IMR-90 (cell line): Measurements from ENCODE around the gene SHISA6.

Experiments used
- BHLHE40 ChIP-seq: fragments of 150-350 bp; IDR thresholded peaks from 2 replicates; pipeline ENCODE4 v1.6.1; 2016; ENCODE audit warnings: mild to moderate bottlenecking, low read depth, low read length
- CHD1 ChIP-seq: IDR thresholded peaks from 2 replicates; pipeline ENCODE4 v1.6.1; 2012; ENCODE audit warnings: low read depth, low read length, improper control_type of control experiment
- FOS ChIP-seq: fragments of 150-350 bp; IDR thresholded peaks from 2 replicates; pipeline ENCODE4 v1.6.1; 2016; ENCODE audit warnings: low read depth, low read length
- MXI1 ChIP-seq: IDR thresholded peaks from 2 replicates; pipeline ENCODE4 v1.6.1; 2012; ENCODE audit warnings: low read depth, mild to moderate bottlenecking, low read length, moderate library complexity, borderline replicate concordance
- NFE2L2 ChIP-seq: fragments of 150-350 bp; IDR thresholded peaks from 2 replicates; pipeline ENCODE4 v1.6.1; 2016; ENCODE audit warnings: low read depth, mild to moderate bottlenecking, low read length
- POLR2A ChIP-seq: IDR thresholded peaks from 2 replicates; pipeline ENCODE4 v1.6.1; 2012; ENCODE audit warnings: mild to moderate bottlenecking, low read depth, low read length
- RAD21 ChIP-seq: IDR thresholded peaks from 2 replicates; pipeline ENCODE4 v1.6.1; 2012; ENCODE audit warnings: low read length, improper control_type of control experiment
- RCOR1 ChIP-seq: IDR thresholded peaks from 2 replicates; pipeline ENCODE4 v1.6.1; 2012; ENCODE audit warnings: mild to moderate bottlenecking, low read length, improper control_type of control experiment; ENCODE audit not compliant: insufficient replicate concordance
- SMC3 ChIP-seq: fragments of 150-350 bp; IDR thresholded peaks from 2 replicates; pipeline ENCODE4 v1.6.1; 2016; ENCODE audit warnings: low read depth, mild to moderate bottlenecking, antibody characterized with exemption, low read length, moderate library complexity
- TF ChIP-seq, protein P1 (sequence below): conservative IDR thresholded peaks from 2 replicates; pipeline ENCODE4 v1.5.1; 2012; ENCODE audit warnings: mild to moderate bottlenecking, low read depth, low read length, improper control_type of control experiment
- TF ChIP-seq, protein P2 (sequence below): fragments of 150-350 bp; IDR thresholded peaks from 2 replicates; pipeline ENCODE4 v1.6.1; 2016; ENCODE audit warnings: low read depth, mild to moderate bottlenecking, low read length, moderate library complexity, borderline replicate concordance

DNA sequence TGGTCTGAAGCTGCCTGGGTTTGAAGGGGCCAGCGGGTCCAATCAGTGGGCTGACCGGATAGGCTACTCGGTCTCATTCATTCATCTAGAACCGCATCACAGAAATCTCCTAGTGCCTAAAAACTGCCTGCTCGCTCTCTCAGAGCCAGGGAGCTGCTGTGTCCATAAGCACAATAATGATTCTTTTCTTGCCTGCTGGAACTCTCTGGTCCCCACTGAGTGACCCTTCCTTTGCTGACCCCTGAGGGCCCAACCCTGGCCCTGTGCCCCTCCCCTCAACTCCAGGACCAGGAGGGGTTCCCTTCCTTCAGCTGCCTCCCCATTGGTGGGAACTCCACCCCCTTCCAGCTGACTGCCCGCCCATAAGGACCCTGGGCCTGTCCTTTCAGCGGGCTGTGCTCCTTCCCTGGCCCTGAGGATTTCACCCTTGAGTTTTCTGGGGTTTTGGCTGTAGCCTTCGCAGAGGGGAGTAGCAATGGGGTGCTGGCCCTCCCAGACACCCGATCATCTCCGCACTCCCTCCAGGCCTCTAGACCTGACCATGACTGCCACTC is 317.7 kb downstream of the SHISA6 start:
- TF ChIP-seq, protein P1, sequence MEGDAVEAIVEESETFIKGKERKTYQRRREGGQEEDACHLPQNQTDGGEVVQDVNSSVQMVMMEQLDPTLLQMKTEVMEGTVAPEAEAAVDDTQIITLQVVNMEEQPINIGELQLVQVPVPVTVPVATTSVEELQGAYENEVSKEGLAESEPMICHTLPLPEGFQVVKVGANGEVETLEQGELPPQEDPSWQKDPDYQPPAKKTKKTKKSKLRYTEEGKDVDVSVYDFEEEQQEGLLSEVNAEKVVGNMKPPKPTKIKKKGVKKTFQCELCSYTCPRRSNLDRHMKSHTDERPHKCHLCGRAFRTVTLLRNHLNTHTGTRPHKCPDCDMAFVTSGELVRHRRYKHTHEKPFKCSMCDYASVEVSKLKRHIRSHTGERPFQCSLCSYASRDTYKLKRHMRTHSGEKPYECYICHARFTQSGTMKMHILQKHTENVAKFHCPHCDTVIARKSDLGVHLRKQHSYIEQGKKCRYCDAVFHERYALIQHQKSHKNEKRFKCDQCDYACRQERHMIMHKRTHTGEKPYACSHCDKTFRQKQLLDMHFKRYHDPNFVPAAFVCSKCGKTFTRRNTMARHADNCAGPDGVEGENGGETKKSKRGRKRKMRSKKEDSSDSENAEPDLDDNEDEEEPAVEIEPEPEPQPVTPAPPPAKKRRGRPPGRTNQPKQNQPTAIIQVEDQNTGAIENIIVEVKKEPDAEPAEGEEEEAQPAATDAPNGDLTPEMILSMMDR = no peak
- TF ChIP-seq MXI1 (no peak), FOS (no peak), RAD21 (no peak), NFE2L2 (no peak), POLR2A (no peak), BHLHE40 (no peak), CHD1 (no peak), RCOR1 (no peak), SMC3 (no peak)
- TF ChIP-seq, protein P2, sequence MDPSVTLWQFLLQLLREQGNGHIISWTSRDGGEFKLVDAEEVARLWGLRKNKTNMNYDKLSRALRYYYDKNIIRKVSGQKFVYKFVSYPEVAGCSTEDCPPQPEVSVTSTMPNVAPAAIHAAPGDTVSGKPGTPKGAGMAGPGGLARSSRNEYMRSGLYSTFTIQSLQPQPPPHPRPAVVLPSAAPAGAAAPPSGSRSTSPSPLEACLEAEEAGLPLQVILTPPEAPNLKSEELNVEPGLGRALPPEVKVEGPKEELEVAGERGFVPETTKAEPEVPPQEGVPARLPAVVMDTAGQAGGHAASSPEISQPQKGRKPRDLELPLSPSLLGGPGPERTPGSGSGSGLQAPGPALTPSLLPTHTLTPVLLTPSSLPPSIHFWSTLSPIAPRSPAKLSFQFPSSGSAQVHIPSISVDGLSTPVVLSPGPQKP = no peak
